ENCODE measurements around the gene CDKL4. TPM values are rescaled to one million over a fixed set of nuclear protein-coding genes. Genes with fewer than 3 reads are reported as not detected.

CDKL4 gene
- total RNA-seq, 4 donors from 2014 or later: 0.34 to 2.5 (median 0.96) TPM

DNA sequence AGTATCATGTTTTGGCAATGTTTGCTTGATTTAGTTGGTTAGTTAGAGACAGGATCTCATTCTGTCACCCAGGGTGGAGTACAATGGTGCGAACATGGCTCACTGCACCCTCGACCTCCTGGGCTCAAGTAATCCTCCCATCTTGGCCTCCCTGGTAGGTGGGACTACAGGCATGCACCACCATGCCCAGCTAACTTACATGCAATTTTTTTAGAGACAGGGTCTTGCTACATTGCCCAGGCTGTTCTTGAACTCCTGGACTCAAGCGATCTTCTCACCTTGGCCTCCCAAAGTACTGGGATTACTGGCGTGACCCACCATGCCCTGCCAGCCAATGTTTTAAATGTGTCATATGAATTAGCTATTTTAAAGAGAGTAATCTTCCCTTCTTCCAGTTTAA is 16.3 kb upstream of the CDKL4 start:
- no peaks in the 10 kb centered on the region for H3K27me3 ChIP-seq
- H3K27ac ChIP-seq: no peak overlapping the region
- H3K4me1 ChIP-seq: no peaks in the 10 kb centered on the region
- H3K36me3 ChIP-seq: peaks cover 4 to 30% of the 10 kb centered on the region in 2 donors
- DNase-seq: no peak
- 93 to 97% methylated on average over 4 of the region's 4 CpGs for WGBS, 2 donors
- no peak overlapping the region for H3K4me3 ChIP-seq (replicated peaks in 1 of 3)
- intact Hi-C loops (cut with DNase I): no loop called here
- H3K9me3 ChIP-seq: no peaks in the 10 kb centered on the region
- no peak for TF ChIP-seq POLR2A (IDR thresholded peaks at IDR 0.05)
- TF ChIP-seq, protein P1, sequence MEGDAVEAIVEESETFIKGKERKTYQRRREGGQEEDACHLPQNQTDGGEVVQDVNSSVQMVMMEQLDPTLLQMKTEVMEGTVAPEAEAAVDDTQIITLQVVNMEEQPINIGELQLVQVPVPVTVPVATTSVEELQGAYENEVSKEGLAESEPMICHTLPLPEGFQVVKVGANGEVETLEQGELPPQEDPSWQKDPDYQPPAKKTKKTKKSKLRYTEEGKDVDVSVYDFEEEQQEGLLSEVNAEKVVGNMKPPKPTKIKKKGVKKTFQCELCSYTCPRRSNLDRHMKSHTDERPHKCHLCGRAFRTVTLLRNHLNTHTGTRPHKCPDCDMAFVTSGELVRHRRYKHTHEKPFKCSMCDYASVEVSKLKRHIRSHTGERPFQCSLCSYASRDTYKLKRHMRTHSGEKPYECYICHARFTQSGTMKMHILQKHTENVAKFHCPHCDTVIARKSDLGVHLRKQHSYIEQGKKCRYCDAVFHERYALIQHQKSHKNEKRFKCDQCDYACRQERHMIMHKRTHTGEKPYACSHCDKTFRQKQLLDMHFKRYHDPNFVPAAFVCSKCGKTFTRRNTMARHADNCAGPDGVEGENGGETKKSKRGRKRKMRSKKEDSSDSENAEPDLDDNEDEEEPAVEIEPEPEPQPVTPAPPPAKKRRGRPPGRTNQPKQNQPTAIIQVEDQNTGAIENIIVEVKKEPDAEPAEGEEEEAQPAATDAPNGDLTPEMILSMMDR (IDR thresholded peaks at IDR 0.05): no peak

DNA sequence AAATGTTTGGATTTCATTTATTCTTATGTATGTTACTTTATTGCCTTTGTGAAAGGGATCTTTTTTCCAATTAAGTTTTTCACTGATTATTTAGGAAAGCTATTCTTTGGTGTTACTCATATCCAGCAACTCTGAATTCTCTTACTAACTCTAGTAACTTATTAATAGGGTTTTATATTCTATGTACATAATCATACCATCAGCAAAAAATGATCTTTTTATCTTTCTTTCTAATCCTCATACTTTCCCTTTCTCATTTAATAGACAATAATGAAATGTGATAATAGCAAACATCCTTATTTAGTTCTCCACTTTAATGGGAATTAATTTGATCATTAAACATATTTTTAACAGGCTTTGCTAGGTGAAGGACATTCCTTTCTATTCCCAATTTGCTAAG is 12.3 kb upstream of the CDKL4 start:
- H3K4me3 ChIP-seq (replicated peaks in 1 of 3): no peak overlapping the region
- no peak for DNase-seq
- H3K27ac ChIP-seq: no peak overlapping the region
- peaks cover 13 to 37% of the 10 kb centered on the region in 2 donors for H3K36me3 ChIP-seq
- no peak for TF ChIP-seq POLR2A (IDR thresholded peaks at IDR 0.05)
- TF ChIP-seq, protein P1 (IDR thresholded peaks at IDR 0.05): no peak
- H3K9me3 ChIP-seq: no peaks in the 10 kb centered on the region
- no peaks in the 10 kb centered on the region for H3K4me1 ChIP-seq
- intact Hi-C loops (cut with DNase I): no loop called here
- no peaks in the 10 kb centered on the region for H3K27me3 ChIP-seq

GRCh38 chr2:39252888-39253518 is 9.2 kb upstream of the CDKL4 start:
- no peak overlapping the region for H3K27ac ChIP-seq
- 85 to 90% methylated on average over 18 of the region's 18 CpGs for WGBS, 2 donors
- intact Hi-C loops (cut with DNase I): no loop called here
- H3K9me3 ChIP-seq: no peaks in the 10 kb centered on the region
- DNase-seq: no peak
- H3K4me1 ChIP-seq: no peaks in the 10 kb centered on the region
- peaks cover 20 to 33% of the 10 kb centered on the region in 2 donors for H3K36me3 ChIP-seq
- TF ChIP-seq, protein P1 (IDR thresholded peaks at IDR 0.05): no peak
- no peak for TF ChIP-seq POLR2A (IDR thresholded peaks at IDR 0.05)
- no peaks in the 10 kb centered on the region for H3K27me3 ChIP-seq
- no peak overlapping the region for H3K4me3 ChIP-seq (replicated peaks in 1 of 3)

DNA sequence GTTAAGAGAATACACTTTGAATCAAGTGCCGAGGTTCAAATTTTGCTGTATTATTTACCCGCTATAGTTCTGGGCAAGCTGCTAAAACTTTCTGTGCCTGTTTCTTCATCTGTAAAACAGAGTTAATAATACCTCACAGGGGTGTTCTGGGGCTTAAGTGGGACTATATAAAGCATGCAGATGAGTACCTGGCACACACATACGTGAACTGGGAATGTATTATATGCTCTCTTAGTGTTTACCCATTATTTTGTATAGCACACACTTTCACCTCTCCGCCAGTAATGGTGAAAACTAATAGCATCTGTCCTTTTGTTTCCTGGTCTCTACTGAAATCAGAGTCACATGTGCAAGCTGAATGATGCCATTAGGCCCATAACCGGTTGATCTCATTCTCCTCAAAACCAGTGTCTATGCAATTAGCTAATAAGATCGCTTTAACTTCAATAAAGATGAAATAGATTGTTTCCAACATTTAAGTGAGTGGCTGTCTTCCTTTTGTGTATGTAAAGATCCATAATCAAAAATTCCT is 3.8 kb upstream of the CDKL4 start:
- DNase-seq: no peak
- 76 to 79% methylated on average over 6 of the region's 6 CpGs for WGBS, 2 donors
- H3K9me3 ChIP-seq: no peaks in the 10 kb centered on the region
- H3K27ac ChIP-seq: no peak overlapping the region
- no peaks in the 10 kb centered on the region for H3K4me1 ChIP-seq
- H3K27me3 ChIP-seq: no peaks in the 10 kb centered on the region
- no peak for TF ChIP-seq POLR2A (IDR thresholded peaks at IDR 0.05)
- TF ChIP-seq, protein P1 (IDR thresholded peaks at IDR 0.05): no peak
- H3K4me3 ChIP-seq (replicated peaks in 1 of 3): no peak overlapping the region
- H3K36me3 ChIP-seq: peaks cover 6 to 15% of the 10 kb centered on the region in 2 donors
- intact Hi-C loops (cut with DNase I): no loop called here

DNA sequence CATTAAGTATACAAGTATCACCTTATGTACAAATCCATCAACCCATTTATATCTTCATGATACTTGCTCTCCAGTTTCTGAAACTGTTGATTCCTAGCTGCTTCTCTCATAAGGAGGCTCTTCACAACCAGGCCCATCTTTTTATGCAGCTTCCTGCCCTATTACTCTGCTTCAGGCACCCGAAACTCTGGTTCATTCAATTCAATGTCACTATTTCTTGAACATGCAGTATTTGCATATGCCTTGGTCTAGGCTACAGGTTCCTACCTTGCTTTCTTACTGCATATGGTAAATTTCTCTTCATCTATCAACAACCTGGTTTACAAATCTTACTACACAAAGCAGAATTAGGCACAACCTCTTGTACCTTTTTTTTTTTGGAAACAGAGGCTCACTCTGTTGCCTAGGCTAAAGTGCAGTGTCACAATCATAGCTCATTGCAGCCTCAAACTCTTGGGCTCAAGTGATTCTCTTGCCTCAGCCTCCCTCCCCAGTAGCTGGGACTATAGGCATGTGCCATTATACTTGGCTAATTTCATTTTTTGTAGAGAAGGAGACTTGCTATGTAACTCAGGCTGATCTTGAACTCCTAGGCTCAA is 2.7 kb upstream of the CDKL4 start:
- Histone ChIP-seq H3K27ac (no peak overlapping the region), H3K4me3 (replicated peaks in 1 of 3) (no peak overlapping the region), H3K36me3 (peaks cover 6 to 15% of the 10 kb centered on the region in 2 donors), H3K27me3 (no peaks in the 10 kb centered on the region), H3K4me1 (no peaks in the 10 kb centered on the region), H3K9me3 (no peaks in the 10 kb centered on the region)
- TF ChIP-seq POLR2A (IDR thresholded peaks at IDR 0.05): no peak
- TF ChIP-seq, protein P1 (IDR thresholded peaks at IDR 0.05): no peak
- no peak for DNase-seq
- WGBS, 2 donors: 86 to 92% methylated on average over 1 of the region's 1 CpG
- intact Hi-C loops (cut with DNase I): no loop called here

All from thyroid gland (tissue), 4 donors.